ENCODE data around the gene TTYH2.

Gene TTYH2

GRCh38 chr17:74201948-74202347 lies 11.4 kb upstream of the TTYH2 start:
- peaks cover 26% of the 10 kb centered on the region for H3K4me1 Mint-ChIP-seq (ENCODE audit: low read depth)
- H3K27me3 Mint-ChIP-seq (ENCODE audit: low read depth) = peaks cover 25% of the 10 kb centered on the region
- peaks cover 15% of the 10 kb centered on the region for H3K36me3 Mint-ChIP-seq (ENCODE audit: low read depth)
- no peak overlapping the region for H3K27ac Mint-ChIP-seq
- peak overlapping the region; percentile 40 for H3K4me3 Mint-ChIP-seq
- no peaks in the 10 kb centered on the region for H3K9me3 Mint-ChIP-seq

- peak overlapping the region; percentile 46 for H3K27ac Mint-ChIP-seq
- no peaks in the 10 kb centered on the region for H3K9me3 Mint-ChIP-seq
- peaks cover 18% of the 10 kb centered on the region for H3K36me3 Mint-ChIP-seq (ENCODE audit: low read depth)
- peaks cover 29% of the 10 kb centered on the region for H3K4me1 Mint-ChIP-seq (ENCODE audit: low read depth)
- peaks cover 25% of the 10 kb centered on the region for H3K27me3 Mint-ChIP-seq (ENCODE audit: low read depth)
- H3K4me3 Mint-ChIP-seq = peak overlapping the region; percentile 98
Observed at GRCh38 chr17:74202938-74203337, 10.4 kb upstream of the TTYH2 start.

GRCh38 chr17:74203439-74204240 lies 9.7 kb upstream of the TTYH2 start, which contains the start of gene RPL38:
Gene RPL38 (plus strand): TSS chr17:74203678. CDS start chr17:74203956, 278 bp downstream.
- Mint-ChIP-seq H3K27ac (peak within 1 kb of the TSS; percentile 93), H3K4me1 (ENCODE audit: low read depth) (peaks cover 30% of the 10 kb centered on the region), H3K36me3 (ENCODE audit: low read depth) (peaks cover 20% of the 10 kb centered on the region), H3K4me3 (peak within 1 kb of the TSS; percentile 98), H3K27me3 (ENCODE audit: low read depth) (peaks cover 18% of the 10 kb centered on the region), H3K9me3 (no peaks in the 10 kb centered on the region)

GRCh38 chr17:74204474-74204873 lies 8.9 kb upstream of the TTYH2 start:
- H3K27me3 Mint-ChIP-seq (ENCODE audit: low read depth) = peaks cover 13% of the 10 kb centered on the region
- peak overlapping the region; percentile 98 for H3K4me3 Mint-ChIP-seq
- H3K9me3 Mint-ChIP-seq = no peaks in the 10 kb centered on the region
- peaks cover 37% of the 10 kb centered on the region for H3K4me1 Mint-ChIP-seq (ENCODE audit: low read depth)
- peaks cover 28% of the 10 kb centered on the region for H3K36me3 Mint-ChIP-seq (ENCODE audit: low read depth)
- H3K27ac Mint-ChIP-seq = peak overlapping the region; percentile 93

- Mint-ChIP-seq H3K4me3 (peak overlapping the region; percentile 98), H3K4me1 (ENCODE audit: low read depth) (peaks cover 38% of the 10 kb centered on the region), H3K36me3 (ENCODE audit: low read depth) (peaks cover 32% of the 10 kb centered on the region), H3K9me3 (no peaks in the 10 kb centered on the region), H3K27me3 (ENCODE audit: low read depth) (peaks cover 9% of the 10 kb centered on the region), H3K27ac (no peak overlapping the region)
Observed at GRCh38 chr17:74205274-74205673, 8.1 kb upstream of the TTYH2 start.

GRCh38 chr17:74206332-74206818 lies 7.0 kb upstream of the TTYH2 start:
- H3K27ac Mint-ChIP-seq = peak overlapping the region; percentile 18
- H3K36me3 Mint-ChIP-seq (ENCODE audit: low read depth) = peaks cover 36% of the 10 kb centered on the region
- peak overlapping the region; percentile 47 for H3K4me3 Mint-ChIP-seq
- peaks cover 42% of the 10 kb centered on the region for H3K4me1 Mint-ChIP-seq (ENCODE audit: low read depth)
- no peaks in the 10 kb centered on the region for H3K9me3 Mint-ChIP-seq
- peaks cover 7% of the 10 kb centered on the region for H3K27me3 Mint-ChIP-seq (ENCODE audit: low read depth)

- peak overlapping the region; percentile 23 for H3K4me3 Mint-ChIP-seq
- H3K36me3 Mint-ChIP-seq (ENCODE audit: low read depth) = peaks cover 33% of the 10 kb centered on the region
- H3K9me3 Mint-ChIP-seq = no peaks in the 10 kb centered on the region
- peaks cover 42% of the 10 kb centered on the region for H3K4me1 Mint-ChIP-seq (ENCODE audit: low read depth)
- no peaks in the 10 kb centered on the region for H3K27me3 Mint-ChIP-seq (ENCODE audit: low read depth)
- peak overlapping the region; percentile 53 for H3K27ac Mint-ChIP-seq
Observed at GRCh38 chr17:74210191-74211140, 2.9 kb upstream of the TTYH2 start.

- H3K4me1 Mint-ChIP-seq (ENCODE audit: low read depth) = peaks cover 40% of the 10 kb centered on the region
- H3K27me3 Mint-ChIP-seq (ENCODE audit: low read depth) = no peaks in the 10 kb centered on the region
- H3K36me3 Mint-ChIP-seq (ENCODE audit: low read depth) = peaks cover 30% of the 10 kb centered on the region
- no peak overlapping the region for H3K27ac Mint-ChIP-seq
- no peaks in the 10 kb centered on the region for H3K9me3 Mint-ChIP-seq
- peak overlapping the region; percentile 90 for H3K4me3 Mint-ChIP-seq
Observed at GRCh38 chr17:74211141-74211911, 2.0 kb upstream of the TTYH2 start.

- Mint-ChIP-seq H3K4me1 (ENCODE audit: low read depth) (peaks cover 38% of the 10 kb centered on the region), H3K27me3 (ENCODE audit: low read depth) (no peaks in the 10 kb centered on the region), H3K36me3 (ENCODE audit: low read depth) (peaks cover 28% of the 10 kb centered on the region), H3K27ac (no peak overlapping the region), H3K9me3 (no peaks in the 10 kb centered on the region), H3K4me3 (peak overlapping the region; percentile 90)
Observed at GRCh38 chr17:74211912-74212208, 1.5 kb upstream of the TTYH2 start.

- Mint-ChIP-seq H3K27me3 (ENCODE audit: low read depth) (no peaks in the 10 kb centered on the region), H3K36me3 (ENCODE audit: low read depth) (peaks cover 28% of the 10 kb centered on the region), H3K9me3 (no peaks in the 10 kb centered on the region), H3K27ac (peak overlapping the region; percentile 79), H3K4me1 (ENCODE audit: low read depth) (peaks cover 38% of the 10 kb centered on the region), H3K4me3 (peak overlapping the region; percentile 90)
Observed at GRCh38 chr17:74212209-74212912, 1.0 kb upstream of the TTYH2 start.

- Mint-ChIP-seq H3K27me3 (ENCODE audit: low read depth) (no peaks in the 10 kb centered on the region), H3K36me3 (ENCODE audit: low read depth) (peaks cover 21% of the 10 kb centered on the region), H3K4me3 (peak overlapping the region; percentile 90)
Observed at GRCh38 chr17:74213861-74214391, 555 bp downstream of the TTYH2 start.

GRCh38 chr17:74214484-74215341 lies 1.3 kb downstream of the TTYH2 start:
- Mint-ChIP-seq H3K9me3 (no peaks in the 10 kb centered on the region), H3K27ac (no peak overlapping the region), H3K36me3 (ENCODE audit: low read depth) (peaks cover 16% of the 10 kb centered on the region), H3K4me3 (peak overlapping the region; percentile 90), H3K4me1 (ENCODE audit: low read depth) (peaks cover 24% of the 10 kb centered on the region), H3K27me3 (ENCODE audit: low read depth) (no peaks in the 10 kb centered on the region)

More at GRCh38 chr17:74213861-74214391, 555 bp downstream of the TTYH2 start:
- peaks cover 31% of the 10 kb centered on the region for H3K4me1 Mint-ChIP-seq (ENCODE audit: low read depth)
- H3K9me3 Mint-ChIP-seq = no peaks in the 10 kb centered on the region
- no peak overlapping the region for H3K27ac Mint-ChIP-seq

GRCh38 chr17:74215342-74215727 lies 2.0 kb downstream of the TTYH2 start:
- H3K27ac Mint-ChIP-seq = no peak overlapping the region
- H3K4me1 Mint-ChIP-seq (ENCODE audit: low read depth) = peaks cover 22% of the 10 kb centered on the region
- no peaks in the 10 kb centered on the region for H3K27me3 Mint-ChIP-seq (ENCODE audit: low read depth)
- H3K9me3 Mint-ChIP-seq = no peaks in the 10 kb centered on the region
- no peak overlapping the region for H3K4me3 Mint-ChIP-seq
- peaks cover 13% of the 10 kb centered on the region for H3K36me3 Mint-ChIP-seq (ENCODE audit: low read depth)

Data from T-helper 1 cell treated with Interleukin-12 subunit alpha and Interleukin-12 subunit beta and Interleukin-4 antibody, amounts not matched to agents 30 μg/mL and 1 μg/mL, for 36 hours (primary cell).